Ishikawa (cell line): Measurements from ENCODE around the gene TNS3.
A peak's percentile ranks its signal among the peaks of the same experiment; 100 is the strongest.

Experiments used
- CEBPB ChIP-seq: IDR thresholded peaks from 2 replicates; pipeline ENCODE4 v1.6.1; 2012
- CREB1 ChIP-seq: IDR thresholded peaks from 2 replicates; pipeline ENCODE4 v1.6.1; 2012; ENCODE audit warnings: low read depth
- EGR1 ChIP-seq: IDR thresholded peaks from 2 replicates; pipeline ENCODE4 v1.6.1; 2012
- EP300 ChIP-seq: IDR thresholded peaks from 2 replicates; pipeline ENCODE4 v1.6.1; 2012; ENCODE audit warnings: borderline replicate concordance
- FOXM1 ChIP-seq: IDR thresholded peaks from 2 replicates; pipeline ENCODE4 v1.6.1; 2012; ENCODE audit warnings: low read depth, borderline replicate concordance
- MAX ChIP-seq: IDR thresholded peaks from 2 replicates; pipeline ENCODE4 v1.6.1; 2012
- NFIC ChIP-seq: IDR thresholded peaks from 2 replicates; pipeline ENCODE4 v1.6.1; 2012
- RAD21 ChIP-seq: IDR thresholded peaks from 2 replicates; pipeline ENCODE4 v1.6.1; 2012; ENCODE audit warnings: low read depth
- TAF1 ChIP-seq: IDR thresholded peaks from 2 replicates; pipeline ENCODE4 v1.6.1; 2012; ENCODE audit warnings: low read depth, mild to moderate bottlenecking
- TCF12 ChIP-seq: IDR thresholded peaks from 2 replicates; pipeline ENCODE4 v1.6.1; 2012; ENCODE audit warnings: low read depth
- TEAD4 ChIP-seq: IDR thresholded peaks from 2 replicates; pipeline ENCODE4 v1.6.1; 2012
- USF1 ChIP-seq: IDR thresholded peaks from 2 replicates; pipeline ENCODE4 v1.6.1; 2012
- YY1 ChIP-seq: IDR thresholded peaks from 2 replicates; pipeline ENCODE4 v1.6.1; 2012; ENCODE audit warnings: low read depth
- ZBTB7A ChIP-seq: IDR thresholded peaks from 2 replicates; pipeline ENCODE4 v1.6.1; 2012; ENCODE audit warnings: low read depth
- TF ChIP-seq, protein P1 (sequence below): IDR thresholded peaks from 2 replicates; pipeline ENCODE4 v1.6.1; 2012; ENCODE audit warnings: low read depth, mild to moderate bottlenecking

The TNS3 gene

DNA sequence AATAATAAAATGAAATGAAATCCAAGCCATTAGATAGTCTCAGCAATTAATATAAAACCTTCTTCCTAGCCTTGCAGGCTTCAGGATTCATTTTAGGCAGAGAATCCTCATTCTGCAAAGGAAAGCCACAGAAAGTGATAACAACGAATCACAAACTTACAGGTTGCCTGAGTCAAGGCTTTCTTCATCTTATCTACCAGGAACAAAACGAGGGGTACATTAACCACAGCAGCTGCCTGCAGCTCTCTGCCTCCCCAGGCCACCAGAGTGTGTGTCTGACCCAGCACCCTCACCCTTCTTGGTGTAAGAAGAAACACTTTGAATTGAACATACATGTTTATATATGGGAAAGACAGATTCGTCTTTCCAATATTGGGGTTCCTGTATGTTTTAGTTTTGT is 12.5 kb upstream of the TNS3 start:
- no peak for TF ChIP-seq TEAD4
- no peak for TF ChIP-seq RAD21
- TF ChIP-seq ZBTB7A = no peak
- no peak for TF ChIP-seq NFIC
- TF ChIP-seq CREB1 = no peak
- TF ChIP-seq, protein P1, sequence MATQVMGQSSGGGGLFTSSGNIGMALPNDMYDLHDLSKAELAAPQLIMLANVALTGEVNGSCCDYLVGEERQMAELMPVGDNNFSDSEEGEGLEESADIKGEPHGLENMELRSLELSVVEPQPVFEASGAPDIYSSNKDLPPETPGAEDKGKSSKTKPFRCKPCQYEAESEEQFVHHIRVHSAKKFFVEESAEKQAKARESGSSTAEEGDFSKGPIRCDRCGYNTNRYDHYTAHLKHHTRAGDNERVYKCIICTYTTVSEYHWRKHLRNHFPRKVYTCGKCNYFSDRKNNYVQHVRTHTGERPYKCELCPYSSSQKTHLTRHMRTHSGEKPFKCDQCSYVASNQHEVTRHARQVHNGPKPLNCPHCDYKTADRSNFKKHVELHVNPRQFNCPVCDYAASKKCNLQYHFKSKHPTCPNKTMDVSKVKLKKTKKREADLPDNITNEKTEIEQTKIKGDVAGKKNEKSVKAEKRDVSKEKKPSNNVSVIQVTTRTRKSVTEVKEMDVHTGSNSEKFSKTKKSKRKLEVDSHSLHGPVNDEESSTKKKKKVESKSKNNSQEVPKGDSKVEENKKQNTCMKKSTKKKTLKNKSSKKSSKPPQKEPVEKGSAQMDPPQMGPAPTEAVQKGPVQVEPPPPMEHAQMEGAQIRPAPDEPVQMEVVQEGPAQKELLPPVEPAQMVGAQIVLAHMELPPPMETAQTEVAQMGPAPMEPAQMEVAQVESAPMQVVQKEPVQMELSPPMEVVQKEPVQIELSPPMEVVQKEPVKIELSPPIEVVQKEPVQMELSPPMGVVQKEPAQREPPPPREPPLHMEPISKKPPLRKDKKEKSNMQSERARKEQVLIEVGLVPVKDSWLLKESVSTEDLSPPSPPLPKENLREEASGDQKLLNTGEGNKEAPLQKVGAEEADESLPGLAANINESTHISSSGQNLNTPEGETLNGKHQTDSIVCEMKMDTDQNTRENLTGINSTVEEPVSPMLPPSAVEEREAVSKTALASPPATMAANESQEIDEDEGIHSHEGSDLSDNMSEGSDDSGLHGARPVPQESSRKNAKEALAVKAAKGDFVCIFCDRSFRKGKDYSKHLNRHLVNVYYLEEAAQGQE = no peak
- no peak for TF ChIP-seq MAX
- TF ChIP-seq EP300 = no peak

GRCh38 chr7:47591655-47592572 is 10.0 kb upstream of the TNS3 start:
- TF ChIP-seq YY1 (no peak), ZBTB7A (0 out of 2 replicates have a peak, but pooled peaks have one; percentile 40), TEAD4 (peak; percentile 75), EP300 (no peak; the same call in 1 of the 2 replicates), RAD21 (no peak), CREB1 (no peak)

- no peak for TF ChIP-seq FOXM1
- no peak for TF ChIP-seq CEBPB
Measured at GRCh38 chr7:47591089-47591654, 9.3 kb upstream of the TNS3 start.

- TF ChIP-seq TCF12 = no peak
- TF ChIP-seq, protein P1 = no peak
- TF ChIP-seq EP300 = no peak
- no peak for TF ChIP-seq USF1
- no peak for TF ChIP-seq FOXM1
- no peak for TF ChIP-seq TEAD4
- no peak for TF ChIP-seq EGR1
- TF ChIP-seq RAD21 = no peak
Measured at GRCh38 chr7:47588704-47589225, 6.9 kb upstream of the TNS3 start.

- TF ChIP-seq NFIC (no peak), TAF1 (no peak), CEBPB (no peak), CREB1 (no peak), ZBTB7A (no peak)
Measured at GRCh38 chr7:47587976-47588375, 6.1 kb upstream of the TNS3 start.

DNA sequence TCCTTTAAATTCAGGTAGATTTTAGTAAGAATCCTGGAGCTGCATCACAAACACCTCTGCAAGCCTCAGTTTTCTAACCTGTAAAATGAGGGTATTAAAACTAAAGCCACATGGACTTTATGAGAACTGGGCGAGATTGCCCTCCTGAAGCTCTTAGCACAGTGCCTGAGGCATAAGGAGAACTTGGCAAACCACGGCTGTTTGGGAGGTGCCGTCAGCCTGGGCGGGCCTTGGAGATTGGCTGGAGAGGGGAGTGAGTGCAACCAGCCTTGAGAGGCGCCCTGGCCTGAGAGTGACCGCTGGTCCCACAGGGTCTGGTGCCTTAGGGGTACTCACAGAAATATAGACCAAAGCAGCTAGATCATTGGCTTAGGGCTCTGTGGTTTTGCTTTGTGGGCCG is 5.4 kb upstream of the TNS3 start:
- TF ChIP-seq TAF1 (no peak), RAD21 (no peak), NFIC (no peak), CEBPB (no peak), ZBTB7A (no peak), USF1 (no peak), EP300 (no peak), YY1 (no peak), CREB1 (no peak), TEAD4 (no peak), TCF12 (no peak)
- TF ChIP-seq, protein P1 = no peak
